GM12874 (cell line): ENCODE data around the gene LDAH.

Experiments used
- CTCF ChIP-seq: IDR thresholded peaks from 2 replicates; pipeline ENCODE4 v1.5.1; 2011; ENCODE audit warnings: low read depth, mild to moderate bottlenecking, control low read depth, low read length, moderate library complexity; ENCODE audit not compliant: insufficient read depth

Gene LDAH

GRCh38 chr2:20696366-20696765 lies 126.5 kb downstream of the LDAH start:
- TF ChIP-seq CTCF, result no peak

GRCh38 chr2:20693317-20693716 lies 129.6 kb downstream of the LDAH start:
- TF ChIP-seq CTCF, result no peak

- TF ChIP-seq CTCF, result no peak
Measured at GRCh38 chr2:20692081-20692480, 130.8 kb downstream of the LDAH start.

- TF ChIP-seq CTCF, result no peak
Measured at GRCh38 chr2:20691076-20691734, 131.7 kb downstream of the LDAH start.

- no peak for TF ChIP-seq CTCF
Measured at GRCh38 chr2:20689428-20690264, 133.3 kb downstream of the LDAH start.

GRCh38 chr2:20687260-20687832 lies 135.6 kb downstream of the LDAH start:
- no peak for TF ChIP-seq CTCF

- no peak for TF ChIP-seq CTCF
Measured at GRCh38 chr2:20684581-20685063, 138.3 kb downstream of the LDAH start.
